NCI-H128 (cell line): ENCODE results near the gene ITPR1.

Experiments
- DNase-seq: peaks from one replicate; lab custom pipeline; 2025; ENCODE audit not compliant: unreplicated experiment; lab: John Stamatoyannopoulos, UW

Gene ITPR1

DNA sequence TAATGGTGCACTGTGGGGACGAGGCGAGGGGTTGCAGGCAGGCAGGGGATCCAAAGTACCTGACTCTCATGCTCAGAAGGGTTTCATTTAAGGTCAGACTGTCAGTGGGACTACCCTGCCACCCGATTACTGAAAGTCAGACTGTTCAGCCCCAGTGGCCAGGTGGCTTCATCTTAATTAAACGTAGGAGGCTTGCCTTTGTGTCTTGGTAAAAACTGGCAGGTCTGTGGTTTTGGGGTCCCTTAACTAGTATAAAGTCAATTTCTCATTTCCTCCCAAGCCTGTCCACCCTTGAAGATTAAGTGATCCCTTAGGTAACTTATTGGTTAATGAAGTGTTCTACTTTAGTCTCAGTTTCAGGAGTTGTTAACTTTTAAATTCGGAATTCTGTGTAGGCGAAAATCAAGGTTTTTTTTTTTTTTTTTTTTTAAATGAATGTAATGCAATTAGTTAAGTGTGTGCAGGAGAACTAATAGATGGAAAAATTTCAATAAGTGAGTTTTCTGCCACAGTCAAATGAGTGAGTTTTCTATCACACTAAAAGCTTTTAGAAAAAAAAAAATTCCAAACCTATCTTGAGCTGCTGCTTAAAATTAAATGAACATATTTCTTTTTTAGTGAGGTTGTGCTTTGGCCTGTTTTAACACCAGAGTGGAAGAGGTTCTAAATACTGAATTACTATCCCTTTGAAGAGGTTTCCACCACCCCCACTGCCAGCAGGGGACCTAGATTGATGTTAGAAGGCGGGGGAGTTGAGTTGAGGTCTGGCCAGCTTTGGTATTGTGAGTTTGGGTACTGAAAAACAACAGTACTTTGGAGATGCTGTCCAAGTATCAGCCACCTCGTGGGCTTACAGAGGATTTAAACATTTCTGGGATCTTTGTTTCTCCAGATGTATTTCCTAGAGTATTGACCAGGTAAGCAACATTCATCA lies 15.2 kb downstream of the ITPR1 start:
- no peak for DNase-seq

DNA sequence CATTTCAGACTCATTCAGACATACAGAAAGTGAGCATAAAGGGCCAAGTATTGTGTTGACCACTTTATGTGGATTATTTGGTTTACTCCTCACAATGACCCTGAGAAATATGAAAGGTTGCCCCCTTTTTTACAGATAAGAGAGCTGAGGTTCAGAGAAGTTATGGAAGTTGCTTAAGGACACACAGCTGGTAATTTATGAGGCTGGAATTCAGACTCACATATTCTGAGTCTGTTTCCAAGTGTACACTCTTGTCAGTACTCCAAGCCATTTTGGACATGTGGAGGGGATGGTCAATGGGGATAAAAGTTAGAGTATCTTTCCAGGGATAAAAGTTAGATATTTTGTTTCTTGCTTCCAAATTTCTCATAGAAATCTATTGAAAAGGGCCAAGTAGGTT lies 15.9 kb downstream of the ITPR1 start:
- DNase-seq = no peak

DNA sequence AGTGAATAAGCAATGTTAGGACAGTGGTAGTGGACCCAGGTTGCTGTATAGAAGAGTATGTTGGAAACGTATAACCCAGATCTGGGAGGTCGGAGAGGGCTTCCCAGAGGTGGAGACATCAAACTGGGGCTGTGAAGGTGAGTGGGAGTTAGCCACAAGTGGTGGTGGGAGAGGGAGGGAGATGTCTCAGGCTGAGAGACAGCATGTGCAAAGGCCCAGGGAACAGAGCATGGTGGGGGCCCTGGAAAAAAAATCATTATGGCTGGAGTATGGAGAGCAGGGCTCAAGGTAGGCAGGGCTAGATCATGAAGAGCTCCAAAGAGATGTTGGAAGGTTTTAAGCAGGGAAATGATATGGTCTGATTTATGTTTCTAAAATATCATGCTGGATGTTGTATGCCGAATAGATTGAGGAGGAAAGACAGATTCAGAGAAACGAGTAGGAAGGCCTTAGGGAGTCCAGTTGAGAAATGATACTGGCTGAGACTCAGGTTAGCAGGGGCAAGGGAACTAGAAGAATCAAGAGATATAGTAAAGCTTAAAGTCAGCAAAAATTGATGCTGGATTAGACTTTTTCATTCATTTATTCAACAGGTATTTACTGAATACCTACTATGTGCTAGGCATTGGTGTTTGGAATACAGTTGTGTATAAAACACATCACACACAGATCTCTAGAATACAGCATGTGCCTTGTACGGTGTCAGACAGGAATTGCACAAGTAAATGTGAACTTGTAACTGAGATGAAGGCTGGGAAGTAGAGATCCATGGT lies 17.0 kb downstream of the ITPR1 start:
- no peak for DNase-seq

DNA sequence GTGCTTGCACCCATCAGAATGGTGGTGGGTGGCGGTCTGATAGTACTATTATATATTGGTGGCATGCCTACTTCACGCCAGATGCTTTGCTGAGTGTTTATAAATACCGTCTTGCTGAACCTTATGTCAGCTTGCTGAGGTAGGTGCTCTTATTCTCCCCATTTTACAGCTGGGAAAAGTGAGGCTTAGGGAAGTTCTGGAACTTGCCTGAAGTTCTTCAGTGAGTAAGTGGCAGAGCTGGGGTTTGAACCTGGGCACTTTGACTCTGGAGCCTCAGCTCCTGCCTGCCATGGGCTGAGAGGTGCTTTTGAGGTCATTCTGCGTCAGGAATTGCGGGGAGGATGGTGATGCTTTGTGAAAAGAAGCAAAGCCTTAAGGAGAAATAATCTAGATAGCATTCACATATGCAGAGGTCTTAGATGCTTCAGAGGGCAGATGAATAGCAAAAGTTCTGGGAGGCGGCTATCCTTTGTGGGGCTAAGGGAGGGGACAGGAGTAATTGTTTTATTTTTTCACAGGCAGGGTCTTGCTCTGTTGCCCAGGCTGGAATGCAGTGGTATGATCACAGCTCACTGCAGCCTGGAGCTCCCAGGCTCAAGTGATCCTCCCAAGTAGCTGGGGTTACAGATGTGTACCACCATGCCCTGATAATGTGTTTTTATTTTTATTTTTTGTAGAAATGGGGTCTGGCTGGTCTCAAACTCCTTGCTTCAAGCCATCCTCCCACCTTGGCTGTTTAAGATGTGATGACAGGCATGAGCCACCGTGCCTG lies 18.5 kb downstream of the ITPR1 start:
- DNase-seq = no peak

DNA sequence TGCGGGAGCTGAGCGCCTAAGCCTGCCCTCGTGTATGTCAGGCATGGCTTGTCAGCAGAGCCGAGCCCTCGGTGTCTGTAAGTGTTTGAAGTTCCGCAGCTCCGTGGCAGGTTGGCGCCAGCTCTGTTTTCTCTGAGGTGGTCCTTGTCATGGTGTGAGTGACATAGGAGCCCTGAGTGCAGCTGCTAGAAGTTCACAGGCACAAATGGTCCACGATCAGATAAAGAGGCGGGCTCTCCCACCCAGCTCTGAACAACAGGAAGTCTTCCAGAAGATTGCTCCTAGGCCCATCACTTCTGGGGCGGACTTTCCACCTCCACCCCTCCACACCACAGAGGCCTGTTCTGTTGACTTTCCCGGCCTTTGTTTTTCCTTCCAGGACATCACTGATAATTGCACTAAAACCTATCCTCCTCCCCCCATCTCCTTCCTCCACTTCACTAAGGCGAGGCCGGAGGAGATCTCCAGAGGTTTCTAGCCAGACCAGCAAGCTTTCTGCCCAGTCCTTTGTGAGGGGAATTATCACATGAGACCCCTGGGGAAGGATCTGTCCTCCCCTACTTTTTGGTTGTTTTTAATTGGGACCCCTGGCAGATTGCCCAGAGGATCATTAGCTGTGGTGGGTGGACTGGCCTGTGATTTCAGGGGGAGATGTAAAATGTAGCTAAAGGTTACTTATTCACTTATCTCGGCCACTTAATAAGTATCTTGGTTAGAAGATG lies 19.9 kb downstream of the ITPR1 start:
- no peak for DNase-seq

DNA sequence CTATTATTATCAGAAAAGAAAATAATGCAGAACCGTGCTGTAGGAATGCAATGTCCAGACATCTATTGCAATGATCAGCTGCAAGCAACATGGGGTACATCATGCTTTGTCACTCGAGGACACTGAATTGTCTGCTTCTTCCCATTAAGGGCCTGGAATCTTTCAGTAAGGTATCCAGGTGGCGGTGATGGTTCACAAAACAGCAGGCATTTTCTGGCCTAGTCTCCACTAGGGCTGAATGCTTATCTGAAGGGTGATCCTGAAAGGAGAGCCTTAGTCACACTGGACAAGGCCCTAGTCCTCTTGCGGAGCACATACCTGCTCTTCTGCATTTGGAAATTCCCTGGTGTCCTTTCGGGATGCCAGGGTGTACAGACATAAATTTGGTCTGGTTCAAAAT lies 21.2 kb downstream of the ITPR1 start:
- no peak for DNase-seq

DNA sequence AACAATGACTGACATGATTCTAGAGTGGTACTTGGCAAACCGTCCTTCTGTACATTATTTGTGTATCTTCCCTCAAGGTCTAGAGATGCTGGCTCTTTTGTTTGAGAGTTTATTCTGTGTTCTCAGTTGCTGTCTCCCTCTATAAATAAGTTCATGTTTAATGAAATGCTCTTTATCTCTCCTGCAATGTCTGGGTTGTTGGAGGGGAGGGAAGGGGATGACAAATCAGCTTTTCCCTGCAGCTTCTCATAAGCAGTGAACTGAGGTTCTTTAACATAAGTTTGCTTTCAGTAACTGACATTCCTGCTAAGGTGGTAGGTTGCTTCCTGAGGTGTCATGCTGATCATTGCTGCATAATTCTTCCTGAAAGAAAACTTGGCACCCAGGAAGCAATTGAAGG lies 21.8 kb downstream of the ITPR1 start:
- DNase-seq = no peak

DNA sequence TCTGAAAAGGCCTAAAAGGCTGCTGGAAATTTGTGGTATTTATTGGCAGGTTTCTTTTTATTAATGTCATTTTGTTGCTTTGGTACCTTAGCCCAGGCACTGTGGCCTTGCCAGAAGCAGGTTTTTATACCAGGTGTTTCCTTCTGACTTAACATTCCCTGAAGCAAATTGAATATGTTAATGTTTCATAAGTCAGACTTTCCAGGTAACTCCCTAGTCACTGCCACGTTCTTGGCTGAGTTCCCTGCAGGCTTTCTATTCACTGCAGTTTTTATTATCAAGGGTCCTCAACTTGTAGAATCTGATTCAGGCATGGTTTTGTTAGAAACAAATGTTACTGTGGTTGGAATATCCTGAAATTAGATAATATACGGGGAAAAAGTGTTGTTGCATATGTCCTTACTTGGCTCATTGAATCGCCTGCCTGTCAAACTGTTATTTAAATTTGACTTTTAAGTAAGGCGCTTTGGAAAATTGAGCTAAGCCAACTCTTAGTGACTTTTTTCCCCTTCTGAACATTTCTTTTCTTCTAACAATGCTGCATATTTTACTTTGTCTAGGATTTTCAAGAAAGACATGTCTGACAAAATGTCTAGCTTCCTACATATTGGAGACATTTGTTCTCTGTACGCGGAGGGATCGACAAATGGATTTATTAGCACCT lies 22.9 kb downstream of the ITPR1 start:
- no peak for DNase-seq

DNA sequence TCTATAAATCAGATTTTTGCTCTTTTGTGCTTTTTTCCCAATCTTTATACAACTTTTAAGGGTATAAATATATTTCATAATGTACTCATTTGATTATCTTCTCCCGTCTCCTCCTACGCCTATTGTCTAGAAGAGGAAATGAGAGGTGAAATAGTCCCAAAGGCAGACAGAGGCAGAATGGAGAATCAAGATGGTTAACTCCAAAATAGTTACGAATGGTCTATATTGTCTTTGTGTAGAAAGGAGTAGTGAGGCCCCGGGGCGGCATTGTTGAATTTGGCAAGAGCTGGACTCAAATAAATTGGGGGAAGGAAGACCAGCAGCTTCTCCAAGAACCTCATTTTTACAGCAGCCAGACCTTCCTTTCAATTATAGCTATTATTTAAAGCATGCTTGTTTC lies 23.9 kb downstream of the ITPR1 start:
- no peak for DNase-seq

DNA sequence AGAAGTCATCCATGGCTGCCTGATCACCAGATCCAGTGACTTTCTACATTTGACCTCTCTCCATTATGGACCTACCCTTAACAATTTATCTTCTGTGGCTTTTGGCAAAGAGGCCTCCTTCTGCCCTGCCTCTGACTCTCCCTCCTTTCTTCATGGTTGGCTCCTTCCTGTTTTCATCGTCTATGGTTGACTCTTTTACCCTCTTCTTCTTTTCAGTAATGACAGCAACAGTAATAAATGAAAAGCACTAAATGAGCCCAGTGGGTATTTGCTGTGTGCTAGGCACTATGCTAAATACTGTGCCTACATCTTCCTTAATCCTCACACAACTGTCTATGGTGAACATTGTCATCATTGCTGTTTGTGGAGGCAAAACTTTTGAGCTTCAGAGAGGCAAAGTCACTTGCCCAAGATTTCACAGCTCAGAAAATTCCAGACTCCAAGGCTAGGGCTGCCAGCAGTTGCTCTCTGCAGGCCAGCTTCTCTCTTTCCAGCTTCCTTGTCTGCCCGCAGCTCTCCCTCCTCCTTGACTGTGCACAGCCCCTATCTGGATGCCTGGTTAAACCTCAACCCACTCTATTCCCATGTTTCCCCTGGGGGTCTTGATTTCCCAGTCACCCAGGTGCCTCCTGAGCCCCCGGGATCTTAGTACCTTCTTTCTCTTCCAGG lies 24.6 kb downstream of the ITPR1 start:
- no peak for DNase-seq

DNA sequence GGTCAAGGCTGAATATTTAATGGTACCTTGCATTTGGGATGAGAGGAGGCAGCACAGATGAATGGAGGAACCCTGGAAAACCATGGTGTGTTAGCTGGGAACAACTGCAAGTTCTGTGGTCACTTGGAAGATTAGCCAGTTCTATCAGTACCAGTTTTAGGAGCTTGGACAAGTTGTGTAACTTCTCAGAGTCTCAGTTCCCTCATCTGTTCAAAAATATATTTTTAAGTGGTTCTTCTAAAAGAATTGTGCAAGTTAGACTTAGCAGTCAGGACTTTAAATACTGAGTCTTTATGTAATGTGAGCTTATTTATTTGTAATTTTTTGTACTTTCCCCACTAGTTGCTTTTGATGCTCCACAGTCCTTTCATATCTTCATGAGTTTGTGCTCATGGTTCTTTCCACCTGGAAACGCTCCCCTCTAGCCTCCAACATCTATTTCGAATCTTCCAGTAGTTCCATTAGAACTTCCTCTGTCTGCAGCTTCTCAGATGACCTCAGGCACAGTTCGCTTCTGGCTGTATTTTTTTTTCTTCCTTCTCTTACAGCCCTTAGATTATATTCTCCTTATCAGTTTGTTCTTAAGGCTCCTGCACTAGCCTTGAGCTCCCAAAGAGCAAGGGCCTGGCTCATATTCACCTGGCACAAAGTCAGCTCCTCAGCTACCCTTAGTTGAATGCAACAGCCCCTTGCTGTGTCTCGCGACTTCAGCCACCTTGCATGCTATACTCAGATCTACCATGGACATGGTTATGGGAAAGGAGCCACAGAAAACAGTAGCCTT lies 27.1 kb downstream of the ITPR1 start:
- no peak for DNase-seq

DNA sequence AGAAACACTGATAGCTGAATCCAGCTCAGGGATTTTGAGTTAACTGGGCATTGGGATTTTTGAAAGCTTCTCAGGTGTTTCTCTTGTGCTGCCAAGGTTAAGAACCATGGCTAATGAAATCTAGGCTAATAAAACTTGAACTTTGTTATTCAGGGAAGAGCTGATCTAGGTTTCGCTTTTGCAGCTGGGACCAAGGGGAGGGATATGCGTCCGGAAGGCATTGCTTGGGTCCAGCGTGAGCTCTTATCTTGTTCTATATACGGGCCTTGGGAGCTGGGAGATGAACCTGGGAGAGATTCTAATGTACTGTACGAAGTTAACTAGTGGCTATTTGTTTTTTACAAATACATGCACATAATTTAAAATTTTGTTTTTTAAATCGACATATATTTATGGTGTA lies 29.8 kb downstream of the ITPR1 start:
- no peak for DNase-seq

DNA sequence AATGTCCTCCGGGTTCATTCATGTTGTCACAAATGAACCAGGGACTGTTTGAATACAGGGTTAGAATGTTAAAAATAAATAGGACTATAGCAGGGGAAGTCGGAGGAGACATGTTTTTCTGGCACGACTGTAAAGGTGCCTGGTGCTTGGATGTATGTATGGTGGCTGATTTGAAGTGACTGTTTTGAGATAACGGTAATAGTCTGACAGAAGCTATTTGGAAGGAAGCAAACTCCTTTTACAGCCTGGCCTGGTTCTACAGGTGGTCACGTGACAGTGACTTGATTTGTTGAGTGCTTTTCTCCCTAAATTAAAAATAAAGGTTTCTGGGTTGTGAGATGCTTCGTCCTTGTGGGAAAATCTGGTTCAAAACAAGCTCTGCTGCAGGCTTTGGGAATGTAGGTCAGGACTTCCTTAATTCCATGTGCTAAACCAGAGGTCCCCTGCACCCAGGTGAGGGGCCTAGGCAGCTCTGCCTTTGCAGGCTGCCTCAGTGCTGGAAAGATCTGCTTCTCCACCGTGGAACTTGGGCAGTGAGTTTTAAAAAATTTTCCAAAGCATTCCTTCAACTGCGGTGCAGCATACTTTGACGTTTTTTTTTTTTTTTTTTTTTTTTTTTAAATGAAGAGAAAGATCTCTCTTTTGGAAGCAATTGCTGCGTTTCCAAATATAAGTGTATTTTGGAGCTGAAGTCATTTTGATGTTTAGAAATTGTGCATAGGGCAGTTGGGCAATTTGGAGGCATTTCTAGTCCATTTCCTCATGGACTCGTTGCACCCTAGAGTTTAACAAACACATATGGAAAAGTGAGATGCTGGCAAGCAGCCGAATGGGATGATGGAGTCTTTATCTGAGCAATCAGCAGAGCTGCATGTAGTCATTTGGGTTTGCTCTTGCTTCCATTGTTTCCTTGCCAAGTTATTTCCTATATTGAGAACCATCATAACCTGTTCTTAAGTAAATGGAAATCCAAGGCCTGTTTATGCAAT lies 30.9 kb downstream of the ITPR1 start:
- DNase-seq = no peak

DNA sequence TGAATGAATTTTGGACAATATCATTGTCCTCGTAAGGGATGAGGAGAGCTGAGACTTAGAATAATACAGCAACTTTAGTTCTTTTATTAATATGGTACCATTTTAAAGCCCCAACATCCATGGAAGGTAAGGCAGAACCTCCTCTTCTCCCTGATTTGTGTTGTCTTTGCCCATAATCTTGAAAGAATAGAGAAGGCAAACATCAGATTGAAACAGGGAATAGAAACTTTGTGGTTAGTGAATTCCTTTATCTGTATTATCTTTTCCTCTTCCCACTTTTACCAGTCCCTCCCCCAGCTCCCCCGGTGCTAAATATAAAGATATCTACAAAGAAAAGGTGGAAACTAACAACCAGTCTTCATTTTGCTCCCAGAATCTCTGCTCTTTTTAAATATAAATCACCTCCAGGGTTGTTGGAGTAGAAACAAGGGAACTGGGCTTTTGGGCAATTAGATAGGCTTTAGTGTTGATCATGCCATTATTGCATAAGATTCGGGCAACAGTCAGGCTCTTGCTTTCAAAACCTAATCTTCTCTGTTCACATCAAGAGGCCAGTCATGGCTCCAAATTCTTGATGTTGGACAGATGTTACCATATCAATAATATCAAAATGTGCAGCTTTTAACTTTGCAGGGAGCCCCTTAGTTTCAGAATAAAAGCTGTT lies 32.5 kb downstream of the ITPR1 start:
- no peak for DNase-seq

DNA sequence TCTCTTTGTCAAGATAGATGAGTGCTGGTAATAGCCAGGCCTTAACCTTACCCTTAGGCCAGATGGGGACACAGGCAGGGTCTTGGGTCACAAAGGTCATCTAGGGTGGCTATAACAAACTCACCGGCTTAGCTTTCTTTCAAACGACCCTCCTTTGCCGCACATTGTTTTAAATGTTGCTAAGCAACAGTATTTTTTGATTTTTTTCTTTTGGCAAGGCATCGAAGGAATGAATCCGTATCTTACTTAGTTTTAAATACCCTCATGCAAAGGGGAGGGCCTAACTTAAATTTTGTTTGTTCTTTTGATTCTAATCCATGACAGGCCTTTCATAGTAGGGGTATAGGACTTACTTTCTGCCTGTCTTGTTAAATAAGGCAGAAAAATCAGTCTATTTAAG lies 35.2 kb downstream of the ITPR1 start:
- DNase-seq = no peak

DNA sequence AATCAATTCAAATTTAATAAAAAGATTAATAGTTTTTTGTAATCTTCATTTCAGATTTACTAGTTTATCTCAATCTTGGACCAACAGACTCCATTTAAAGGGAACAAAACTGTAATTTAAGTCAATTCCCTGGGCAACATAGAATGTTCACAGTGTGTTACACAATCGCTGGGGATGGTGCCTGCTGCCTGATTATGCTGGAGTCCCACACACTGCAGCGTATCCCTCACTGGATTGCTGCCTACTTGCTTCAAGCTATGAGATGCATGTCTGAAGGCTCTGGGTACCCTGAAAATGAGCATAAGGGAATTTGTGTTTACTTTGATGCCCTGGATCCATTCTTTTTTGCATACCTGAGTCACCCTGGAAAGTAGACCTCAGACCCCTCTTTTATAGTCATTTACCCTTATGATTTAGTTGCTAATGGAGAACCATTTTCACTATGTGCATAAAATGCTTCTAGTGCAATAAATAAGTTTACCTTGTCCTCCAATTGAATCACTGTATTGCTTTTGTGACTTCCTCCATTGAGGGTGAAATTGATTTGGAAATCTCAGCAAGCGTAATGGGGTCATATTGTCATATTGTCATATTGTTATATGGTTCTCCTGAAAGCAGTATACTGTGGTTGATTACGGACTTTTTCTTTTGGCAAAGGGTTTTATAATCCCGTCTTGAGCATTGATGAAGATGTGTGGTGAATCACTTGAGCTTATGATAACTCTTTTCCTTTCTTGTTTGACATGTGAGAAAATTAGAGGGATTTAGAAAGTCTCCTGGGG lies 35.9 kb downstream of the ITPR1 start:
- DNase-seq = no peak
